Stimulated activated CD4-positive, alpha-beta T cell treated with anti-CD3 and anti-CD28 coated beads, Interleukin-1b, Interleukin-23, amount 100 ng/mL, for 24 hours (primary cell): ENCODE measurements around the gene ZNRD2.

Source experiments
- DNase-seq, 4 experiments: peaks; one replicate each; pipeline ENCODE4 v3.0.0-alpha.2; 2020; ENCODE audit warnings: low read depth in 4 of 4, low spot score in 1 of 4

Gene ZNRD2

GRCh38 chr11:65537620-65538231 lies 32.6 kb upstream of the ZNRD2 start:
- no peak for DNase-seq

- no peak for DNase-seq
These were observed 31.9 kb upstream of the ZNRD2 start for GRCh38 chr11:65538232-65538914.

GRCh38 chr11:65538915-65539743 lies 31.1 kb upstream of the ZNRD2 start:
- DNase-seq = no peak

GRCh38 chr11:65539744-65540289 lies 30.5 kb upstream of the ZNRD2 start:
- no peak for DNase-seq

GRCh38 chr11:65540290-65541092 lies 29.8 kb upstream of the ZNRD2 start:
- DNase-seq = peak; percentile 74 to 84 (median 80)

GRCh38 chr11:65541093-65541982 lies 28.9 kb upstream of the ZNRD2 start:
- no peak for DNase-seq

GRCh38 chr11:65542738-65543390 lies 27.4 kb upstream of the ZNRD2 start:
- no peak for DNase-seq

GRCh38 chr11:65545853-65546216 lies 24.4 kb upstream of the ZNRD2 start:
- DNase-seq = no peak

- peak; percentile 97 to 99 (median 98) for DNase-seq
These were observed 23.9 kb upstream of the ZNRD2 start for GRCh38 chr11:65546217-65546958.

- no peak for DNase-seq
These were observed 22.7 kb upstream of the ZNRD2 start for GRCh38 chr11:65547446-65548125.

GRCh38 chr11:65548395-65548794 lies 21.9 kb upstream of the ZNRD2 start:
- no peak for DNase-seq

GRCh38 chr11:65549096-65549495 lies 21.2 kb upstream of the ZNRD2 start:
- no peak for DNase-seq

- no peak for DNase-seq
These were observed 18.5 kb upstream of the ZNRD2 start for GRCh38 chr11:65551572-65552387.

- DNase-seq = no peak
These were observed 17.8 kb upstream of the ZNRD2 start for GRCh38 chr11:65552388-65552951.

- no peak for DNase-seq
These were observed 16.8 kb upstream of the ZNRD2 start for GRCh38 chr11:65553301-65554001.

- no peak for DNase-seq
These were observed 16.0 kb upstream of the ZNRD2 start for GRCh38 chr11:65554057-65554818.
